Lung (tissue), 12 donors: Measurements from ENCODE around the gene ZGPAT. TPM values are rescaled to one million over a fixed set of nuclear protein-coding genes. Genes with fewer than 3 reads are reported as not detected.

Source experiments
- ATAC-seq: fragments of 200-7000 bp; cut with Tn5 transposase; one replicate; pipeline ENCODE4 v1.9.1; 2020; ENCODE audit warnings: moderate number of reproducible peaks; ENCODE audit not compliant: insufficient read depth, low FRiP score
- DNase-seq, 3 donors: peaks; one replicate each; pipeline ENCODE4 v3.0.0-alpha.2; 2013 to 2017
- H3K27ac ChIP-seq, 2 donors: one replicate each; pipeline ENCODE4 v1.5.1; 2013; ENCODE audit warnings: mild to moderate bottlenecking in 2 of 2, moderate library complexity in 2 of 2, control low read depth in 1 of 2, inconsistent platforms in 1 of 2, low read depth in 1 of 2, low read length in 1 of 2
- H3K27me3 ChIP-seq, 3 donors: one replicate each; pipeline ENCODE4 v1.5.1; 2013; ENCODE audit warnings: low read length in 2 of 3; ENCODE audit not compliant: control insufficient read depth in 3 of 3, insufficient read depth in 3 of 3
- H3K36me3 ChIP-seq, 4 donors: one replicate each; pipeline ENCODE4 v1.5.1; 2013; ENCODE audit warnings: low read length in 4 of 4, mild to moderate bottlenecking in 1 of 4, moderate library complexity in 1 of 4; ENCODE audit not compliant: control insufficient read depth in 4 of 4, insufficient read depth in 4 of 4
- H3K4me1 ChIP-seq, 5 donors: one replicate each; pipeline ENCODE4 v1.5.1; 2013; ENCODE audit warnings: low read length in 5 of 5, mild to moderate bottlenecking in 2 of 5, moderate library complexity in 1 of 5; ENCODE audit not compliant: control insufficient read depth in 5 of 5, insufficient read depth in 5 of 5
- H3K4me3 ChIP-seq: one replicate; pipeline ENCODE4 v1.5.1; 2013; ENCODE audit warnings: mild to moderate bottlenecking, control low read depth, moderate library complexity
- H3K9ac ChIP-seq, 2 donors: one replicate each; pipeline ENCODE4 v1.5.1; 2013; ENCODE audit warnings: low read length in 2 of 2, control low read depth in 1 of 2; ENCODE audit not compliant: insufficient read depth in 1 of 2
- H3K9me3 ChIP-seq, 4 donors: one replicate each; pipeline ENCODE4 v1.5.1; 2013; ENCODE audit warnings: low read length in 3 of 4, mild to moderate bottlenecking in 1 of 4, moderate library complexity in 1 of 4; ENCODE audit not compliant: control insufficient read depth in 4 of 4, insufficient read depth in 3 of 4
- WGBS, 2 donors: extraction: QIAGEN DNeasy Blood & Tissue Kit; methylation state at CpG; one replicate each; pipeline ENCODE4 v1.1.7; 2013; 5-methylcytosine and 5-hydroxymethylcytosine counted together
- polyA plus RNA-seq, 2 donors: library from polyadenylated mRNA; stranded (reverse); fragments of 200-250 nt; gene quantifications; one replicate each; pipeline ENCODE4 v1.2.1, GENCODE V29; 2013
- total RNA-seq, 2 donors: library from RNA; depleted of rRNA in 1 of 2; stranded (reverse); fragments of >200 nt in 1 of 2; gene quantifications; one replicate each; pipeline ENCODE4 v1.2.1, GENCODE V29; 2014 to 2021
- TF ChIP-seq, protein P1 (sequence below): IDR thresholded peaks from 2 replicates; pipeline ENCODE4 v1.5.1; 2012; ENCODE audit warnings: mild to moderate bottlenecking; ENCODE audit errors: control extremely low read depth, extremely low read depth
- donor health status: control.
- donor health status: control.
- donor health status: Bipolar disorder and iron deficiency.
- donor health status: healthy.
- donor health status: DM: yes; HTN: yes; CAD: no.

Gene ZGPAT
- total and polyA plus RNA-seq, 4 donors = 18.3 to 45.0 (median 33.7) TPM

DNA sequence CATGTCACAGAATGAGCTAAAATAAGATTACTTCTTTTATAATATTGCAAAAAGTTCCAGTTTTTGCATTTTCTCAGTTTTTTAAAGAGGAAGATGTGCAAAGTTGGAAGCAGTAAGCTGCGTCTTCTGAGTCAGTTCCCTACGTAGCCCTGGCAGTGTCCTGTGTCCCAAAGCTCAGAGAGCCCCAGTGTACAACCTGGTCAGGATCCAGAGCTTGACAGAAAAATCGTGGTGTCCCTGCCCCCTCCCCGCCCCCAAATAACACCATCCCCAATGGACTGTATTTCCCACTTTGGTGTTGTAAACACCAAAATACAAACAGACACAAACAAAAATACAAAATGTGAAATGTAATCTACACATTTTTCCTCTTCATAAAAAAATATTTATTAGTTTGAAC is 36.3 kb downstream of the ZGPAT start:
- H3K27me3 ChIP-seq = no peaks in the 10 kb centered on the region
- H3K9me3 ChIP-seq = no peaks in the 10 kb centered on the region
- H3K4me1 ChIP-seq = peaks cover 0 to 21% (median 11%) of the 10 kb centered on the region in 5 donors
- TF ChIP-seq, protein P1, sequence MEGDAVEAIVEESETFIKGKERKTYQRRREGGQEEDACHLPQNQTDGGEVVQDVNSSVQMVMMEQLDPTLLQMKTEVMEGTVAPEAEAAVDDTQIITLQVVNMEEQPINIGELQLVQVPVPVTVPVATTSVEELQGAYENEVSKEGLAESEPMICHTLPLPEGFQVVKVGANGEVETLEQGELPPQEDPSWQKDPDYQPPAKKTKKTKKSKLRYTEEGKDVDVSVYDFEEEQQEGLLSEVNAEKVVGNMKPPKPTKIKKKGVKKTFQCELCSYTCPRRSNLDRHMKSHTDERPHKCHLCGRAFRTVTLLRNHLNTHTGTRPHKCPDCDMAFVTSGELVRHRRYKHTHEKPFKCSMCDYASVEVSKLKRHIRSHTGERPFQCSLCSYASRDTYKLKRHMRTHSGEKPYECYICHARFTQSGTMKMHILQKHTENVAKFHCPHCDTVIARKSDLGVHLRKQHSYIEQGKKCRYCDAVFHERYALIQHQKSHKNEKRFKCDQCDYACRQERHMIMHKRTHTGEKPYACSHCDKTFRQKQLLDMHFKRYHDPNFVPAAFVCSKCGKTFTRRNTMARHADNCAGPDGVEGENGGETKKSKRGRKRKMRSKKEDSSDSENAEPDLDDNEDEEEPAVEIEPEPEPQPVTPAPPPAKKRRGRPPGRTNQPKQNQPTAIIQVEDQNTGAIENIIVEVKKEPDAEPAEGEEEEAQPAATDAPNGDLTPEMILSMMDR = no peak
- H3K27ac ChIP-seq = no peak overlapping the region
- no peak overlapping the region for H3K4me3 ChIP-seq
- H3K9ac ChIP-seq = no peak overlapping the region
- peaks cover 0 to 30% (median 8%) of the 10 kb centered on the region in 4 donors for H3K36me3 ChIP-seq
- DNase-seq (no peak), ATAC-seq (no peak)
- WGBS, 2 donors = 77 to 81% methylated on average over 4 of the region's 4 CpGs

GRCh38 chr20:63744574-63745423 is 37.0 kb downstream of the ZGPAT start:
- WGBS, 2 donors = 73 to 81% methylated on average over 25 of the region's 25 CpGs
- Histone ChIP-seq H3K36me3 (peaks cover 0 to 33% (median 8%) of the 10 kb centered on the region in 4 donors), H3K27ac (no peak overlapping the region), H3K9ac (no peak overlapping the region), H3K4me3 (no peak overlapping the region), H3K27me3 (no peaks in the 10 kb centered on the region), H3K4me1 (peaks cover 0 to 20% (median 11%) of the 10 kb centered on the region in 5 donors), H3K9me3 (no peaks in the 10 kb centered on the region)
- TF ChIP-seq, protein P1 = no peak
- ATAC-seq (no peak), DNase-seq (peak in 1 of 3 donors; percentile 13)

GRCh38 chr20:63745424-63745805 is 37.6 kb downstream of the ZGPAT start:
- Histone ChIP-seq H3K36me3 (peaks cover 0 to 34% (median 8%) of the 10 kb centered on the region in 4 donors), H3K4me1 (peaks cover 0 to 20% (median 11%) of the 10 kb centered on the region in 5 donors), H3K4me3 (no peak overlapping the region), H3K27ac (no peak overlapping the region), H3K9ac (no peak overlapping the region), H3K9me3 (no peaks in the 10 kb centered on the region), H3K27me3 (no peaks in the 10 kb centered on the region)
- DNase-seq = peak in 1 of 3 donors; percentile 11
- WGBS, 2 donors = 81 to 82% methylated on average over 15 of the region's 15 CpGs
- TF ChIP-seq, protein P1 = no peak
- ATAC-seq = no peak
